Ishikawa (cell line): Measurements from ENCODE around the gene RNF31.

ENCODE experiments used
- CEBPB ChIP-seq: IDR thresholded peaks from 2 replicates; pipeline ENCODE4 v1.6.1; 2012
- CREB1 ChIP-seq: IDR thresholded peaks from 2 replicates; pipeline ENCODE4 v1.6.1; 2012; ENCODE audit warnings: low read depth
- EGR1 ChIP-seq: IDR thresholded peaks from 2 replicates; pipeline ENCODE4 v1.6.1; 2012
- EP300 ChIP-seq: IDR thresholded peaks from 2 replicates; pipeline ENCODE4 v1.6.1; 2012; ENCODE audit warnings: borderline replicate concordance
- FOXM1 ChIP-seq: IDR thresholded peaks from 2 replicates; pipeline ENCODE4 v1.6.1; 2012; ENCODE audit warnings: low read depth, borderline replicate concordance
- NFIC ChIP-seq: IDR thresholded peaks from 2 replicates; pipeline ENCODE4 v1.6.1; 2012
- RAD21 ChIP-seq: IDR thresholded peaks from 2 replicates; pipeline ENCODE4 v1.6.1; 2012; ENCODE audit warnings: low read depth
- TAF1 ChIP-seq: IDR thresholded peaks from 2 replicates; pipeline ENCODE4 v1.6.1; 2012; ENCODE audit warnings: low read depth, mild to moderate bottlenecking
- TCF12 ChIP-seq: IDR thresholded peaks from 2 replicates; pipeline ENCODE4 v1.6.1; 2012; ENCODE audit warnings: low read depth
- TEAD4 ChIP-seq: IDR thresholded peaks from 2 replicates; pipeline ENCODE4 v1.6.1; 2012
- USF1 ChIP-seq: IDR thresholded peaks from 2 replicates; pipeline ENCODE4 v1.6.1; 2012
- YY1 ChIP-seq: IDR thresholded peaks from 2 replicates; pipeline ENCODE4 v1.6.1; 2012; ENCODE audit warnings: low read depth
- ZBTB7A ChIP-seq: IDR thresholded peaks from 2 replicates; pipeline ENCODE4 v1.6.1; 2012; ENCODE audit warnings: low read depth
- TF ChIP-seq, protein P1 (sequence below): IDR thresholded peaks from 2 replicates; pipeline ENCODE4 v1.6.1; 2012; ENCODE audit warnings: low read depth, mild to moderate bottlenecking
- TF ChIP-seq, protein P2 (sequence below): IDR thresholded peaks from 2 replicates; pipeline ENCODE4 v1.6.1; 2012

The RNF31 gene

GRCh38 chr14:24126939-24127338, 20.4 kb upstream of the RNF31 start:
- TF ChIP-seq NFIC, result no peak
- TF ChIP-seq, protein P1, sequence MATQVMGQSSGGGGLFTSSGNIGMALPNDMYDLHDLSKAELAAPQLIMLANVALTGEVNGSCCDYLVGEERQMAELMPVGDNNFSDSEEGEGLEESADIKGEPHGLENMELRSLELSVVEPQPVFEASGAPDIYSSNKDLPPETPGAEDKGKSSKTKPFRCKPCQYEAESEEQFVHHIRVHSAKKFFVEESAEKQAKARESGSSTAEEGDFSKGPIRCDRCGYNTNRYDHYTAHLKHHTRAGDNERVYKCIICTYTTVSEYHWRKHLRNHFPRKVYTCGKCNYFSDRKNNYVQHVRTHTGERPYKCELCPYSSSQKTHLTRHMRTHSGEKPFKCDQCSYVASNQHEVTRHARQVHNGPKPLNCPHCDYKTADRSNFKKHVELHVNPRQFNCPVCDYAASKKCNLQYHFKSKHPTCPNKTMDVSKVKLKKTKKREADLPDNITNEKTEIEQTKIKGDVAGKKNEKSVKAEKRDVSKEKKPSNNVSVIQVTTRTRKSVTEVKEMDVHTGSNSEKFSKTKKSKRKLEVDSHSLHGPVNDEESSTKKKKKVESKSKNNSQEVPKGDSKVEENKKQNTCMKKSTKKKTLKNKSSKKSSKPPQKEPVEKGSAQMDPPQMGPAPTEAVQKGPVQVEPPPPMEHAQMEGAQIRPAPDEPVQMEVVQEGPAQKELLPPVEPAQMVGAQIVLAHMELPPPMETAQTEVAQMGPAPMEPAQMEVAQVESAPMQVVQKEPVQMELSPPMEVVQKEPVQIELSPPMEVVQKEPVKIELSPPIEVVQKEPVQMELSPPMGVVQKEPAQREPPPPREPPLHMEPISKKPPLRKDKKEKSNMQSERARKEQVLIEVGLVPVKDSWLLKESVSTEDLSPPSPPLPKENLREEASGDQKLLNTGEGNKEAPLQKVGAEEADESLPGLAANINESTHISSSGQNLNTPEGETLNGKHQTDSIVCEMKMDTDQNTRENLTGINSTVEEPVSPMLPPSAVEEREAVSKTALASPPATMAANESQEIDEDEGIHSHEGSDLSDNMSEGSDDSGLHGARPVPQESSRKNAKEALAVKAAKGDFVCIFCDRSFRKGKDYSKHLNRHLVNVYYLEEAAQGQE, result no peak
- no peak for TF ChIP-seq EGR1
- no peak for TF ChIP-seq RAD21
- no peak for TF ChIP-seq ZBTB7A
- TF ChIP-seq TEAD4, result no peak
- no peak for TF ChIP-seq CEBPB
- no peak for TF ChIP-seq EP300
- no peak for TF ChIP-seq FOXM1
- no peak for TF ChIP-seq USF1
- TF ChIP-seq, protein P2, sequence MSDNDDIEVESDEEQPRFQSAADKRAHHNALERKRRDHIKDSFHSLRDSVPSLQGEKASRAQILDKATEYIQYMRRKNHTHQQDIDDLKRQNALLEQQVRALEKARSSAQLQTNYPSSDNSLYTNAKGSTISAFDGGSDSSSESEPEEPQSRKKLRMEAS, result no peak
- TF ChIP-seq CREB1, result no peak
- no peak for TF ChIP-seq YY1
- no peak for TF ChIP-seq TAF1
- no peak for TF ChIP-seq TCF12

DNA sequence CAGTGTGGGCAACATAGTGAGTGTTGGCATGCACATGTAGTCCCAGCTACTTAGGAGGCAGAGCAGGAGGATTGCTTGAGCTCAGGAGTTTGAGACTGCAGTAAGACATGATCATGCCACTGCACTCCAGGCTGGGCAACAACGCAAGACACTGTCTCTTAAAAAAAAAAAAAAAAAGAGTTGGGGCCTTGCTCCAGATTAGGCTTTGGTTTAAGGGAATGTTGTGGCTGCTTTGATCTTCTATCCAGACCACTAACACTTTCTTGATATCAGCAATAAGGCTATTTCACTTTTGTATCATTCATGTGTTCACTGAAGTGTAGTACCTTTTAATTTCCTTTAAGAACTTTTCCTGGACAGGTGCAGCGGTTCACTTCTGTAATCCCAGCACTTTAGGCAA, 19.6 kb upstream of the RNF31 start:
- TF ChIP-seq, protein P2, result no peak
- TF ChIP-seq ZBTB7A (no peak), EGR1 (no peak), TCF12 (no peak), CREB1 (no peak), CEBPB (no peak), YY1 (no peak), TAF1 (no peak), TEAD4 (no peak), USF1 (no peak), NFIC (no peak), EP300 (no peak), FOXM1 (no peak), RAD21 (no peak)
- TF ChIP-seq, protein P1, result no peak

DNA sequence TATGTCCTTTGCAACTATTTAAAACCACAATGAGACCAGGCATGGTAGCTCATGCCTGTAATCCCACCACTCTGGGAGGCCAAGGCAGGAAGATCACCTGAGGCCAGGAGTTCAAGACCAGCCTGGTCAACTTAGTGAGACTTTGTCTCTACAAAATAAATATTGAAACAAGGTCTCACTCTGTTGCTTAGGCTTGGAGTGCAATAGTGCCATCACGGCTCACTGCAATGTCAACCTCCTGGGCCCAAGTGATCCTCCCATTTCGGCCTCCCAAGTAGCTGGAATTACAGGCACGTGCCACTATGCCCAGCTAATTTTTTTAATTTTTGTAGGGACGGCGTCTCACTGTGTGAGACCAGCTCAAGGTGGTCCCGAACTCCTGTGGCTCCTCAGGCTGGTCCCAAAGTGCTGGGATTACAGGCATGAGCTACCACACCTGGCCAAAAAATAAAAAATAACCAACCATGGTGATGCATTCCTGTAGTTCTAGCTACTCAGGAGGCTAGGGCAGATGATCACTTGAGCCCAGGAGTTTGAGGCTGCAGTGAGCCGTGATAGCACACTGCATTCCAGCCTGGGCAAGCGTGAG, 17.8 kb upstream of the RNF31 start:
- TF ChIP-seq CEBPB (no peak), YY1 (no peak), TEAD4 (no peak)

- TF ChIP-seq CREB1 (no peak), USF1 (no peak), EGR1 (no peak), ZBTB7A (no peak), EP300 (no peak), TAF1 (no peak), YY1 (no peak), NFIC (no peak), TEAD4 (no peak), FOXM1 (no peak), RAD21 (no peak), CEBPB (no peak), TCF12 (no peak)
- TF ChIP-seq, protein P2, result no peak
- TF ChIP-seq, protein P1, result no peak
Observed at GRCh38 chr14:24130380-24130716, 16.9 kb upstream of the RNF31 start, which contains the start of gene FITM1. TSS of gene FITM1 (plus strand) at chr14:24130659. CDS start at chr14:24131564, 905 bp downstream.
